Osteoblast (primary cell): ENCODE data around the gene SLC25A3. TPM values are rescaled to one million over a fixed set of nuclear protein-coding genes. Genes with fewer than 3 reads are reported as not detected.
A peak's percentile ranks its signal among the peaks of the same experiment; 100 is the strongest.

ENCODE experiments used
- small RNA-seq: library from RNA; depleted of rRNA; stranded (forward); fragments of <200 nt; gene quantifications from one replicate; pipeline ENCODE3, GENCODE V24; 2012
- total RNA-seq: library from RNA; depleted of rRNA; stranded (reverse); fragments of >200 nt; gene quantifications from 2 replicates; pipeline ENCODE4 v1.2.3, GENCODE V29; 2012

The SLC25A3 gene
- total RNA-seq, 1 donor = 771 TPM

Small RNA genes within 50 kb of the gene (small RNA-seq; reads per million reads assigned to genes)
- 55.4 reads per million, percentile 96 among the genes with 10 or more reads in this experiment for gene SNORA53

Other genes with a start within 250 kb of the SLC25A3 start
- 46.9 and 52.1 TPM in 2 replicates for gene TMPO, start 78.1 kb upstream of the SLC25A3 start, total RNA-seq
- 47.4 and 57.8 TPM in 2 replicates for gene IKBIP, start 51.1 kb downstream of the SLC25A3 start, total RNA-seq
- 15.2 and 21.8 TPM in 2 replicates for gene APAF1, start 51.6 kb downstream of the SLC25A3 start, total RNA-seq